HepG2 (cell line): Measurements from ENCODE around the gene SMIM41. TPM values are rescaled to one million over a fixed set of nuclear protein-coding genes. Genes with fewer than 3 reads are reported as not detected.

ENCODE experiments used
- ATAC-seq: fragments of 200-7000 bp; cut with Tn5 transposase; 3 replicates; pipeline ENCODE4 v1.9.1; 2020; ENCODE audit warnings: mild to moderate bottlenecking, moderate library complexity
- BruUV-seq: library from RNA; stranded (reverse); fragments of 400-500 nt; replicated peaks from 2 replicates; lab custom pipeline; 2021; lab: Mats Ljungman, UMichigan
- CTCF ChIA-PET: fragments of 300-600 bp; formaldehyde crosslinking; extraction: SDS; loops from one replicate; lab custom pipeline; 2021; ENCODE audit warnings: low total read pairs, inconsistent platforms, low intra/inter-chr PET ratio; lab: Yijun Ruan, JAX
- POLR2A ChIA-PET: fragments of 350-600 bp; sonication (Branson Sonifier 250); formaldehyde crosslinking; loops from one replicate; lab custom pipeline; 2020; ENCODE audit warnings: antibody characterized with exemption, inconsistent platforms; lab: Yijun Ruan, JAX
- DNase-seq: peaks from one replicate; pipeline ENCODE4 v3.0.0-alpha.2; 2015; ENCODE audit warnings: low spot score
- FAIRE-seq: peaks from 3 replicates; lab custom pipeline; 2011; peaks lifted over from hg19 to GRCh38; lab: Jason Lieb, UNC
- H2AFZ ChIP-seq: one replicate; pipeline ENCODE4 v1.6.1; 2011; ENCODE audit warnings: low read length, inconsistent platforms
- H3K27ac ChIP-seq: fragments of 300-600 bp; 3 replicates; pipeline ENCODE4 v1.8.0; 2011; ENCODE audit warnings: mixed run types, mild to moderate bottlenecking, mixed read lengths, low read length, inconsistent platforms; ENCODE audit not compliant: insufficient read depth; ENCODE audit errors: extremely low read length
- H3K27me3 ChIP-seq, 2 experiments: fragments of 200-600 bp in 1 of 2; 2 replicates in 1 of 2; 3 replicates in 1 of 2; pipeline versions ENCODE4 v1.6.0 to v1.8.0; 2011; ENCODE audit warnings: low read length in 2 of 2, mild to moderate bottlenecking in 2 of 2, moderate library complexity in 2 of 2, inconsistent platforms in 1 of 2; ENCODE audit not compliant: insufficient read depth in 2 of 2, control insufficient read depth in 1 of 2
- H3K36me3 ChIP-seq, 2 experiments: fragments of 200-600 bp in 1 of 2; replicated peaks in 1 of 2; 2 replicates in 1 of 2; 3 replicates in 1 of 2; pipeline versions ENCODE4 v1.5.1 to v1.8.0; 2011; ENCODE audit warnings: low read length in 2 of 2, inconsistent platforms in 1 of 2; ENCODE audit not compliant: insufficient read depth in 2 of 2, control insufficient read depth in 1 of 2
- H3K4me1 ChIP-seq: 2 replicates; pipeline ENCODE4 v1.5.1; 2012; ENCODE audit warnings: low read length, inconsistent platforms; ENCODE audit not compliant: insufficient read depth
- H3K4me2 ChIP-seq: 2 replicates; pipeline ENCODE4 v1.6.0; 2011; ENCODE audit warnings: low read depth, low read length, inconsistent platforms
- H3K4me3 ChIP-seq, 3 experiments: fragments of 200-600 bp in 1 of 3; sonication (generic), shearing (Covaris generic) in 1 of 3; replicated peaks in 1 of 3; 2 replicates each; pipeline ENCODE4 v1.5.1; 2011 to 2016; ENCODE audit warnings: low read length in 3 of 3, inconsistent platforms in 2 of 3, low read depth in 2 of 3, mild to moderate bottlenecking in 2 of 3, control low read depth in 1 of 3, mixed read lengths in 1 of 3; ENCODE audit not compliant: insufficient read depth in 1 of 3
- H3K79me2 ChIP-seq: one replicate; pipeline ENCODE4 v1.6.1; 2011; ENCODE audit warnings: low read length, inconsistent platforms; ENCODE audit not compliant: insufficient read depth
- H3K9ac ChIP-seq: 2 replicates; pipeline ENCODE4 v1.6.0; 2011; ENCODE audit warnings: mild to moderate bottlenecking, low read depth, low read length, inconsistent platforms; ENCODE audit not compliant: insufficient read depth
- H3K9me3 ChIP-seq: 2 replicates; pipeline ENCODE4 v1.5.1; 2012; ENCODE audit warnings: mild to moderate bottlenecking, low read length
- H4K20me1 ChIP-seq: 2 replicates; pipeline ENCODE4 v1.6.0; 2011; ENCODE audit warnings: inconsistent platforms, mild to moderate bottlenecking, low read length, moderate library complexity; ENCODE audit not compliant: insufficient read depth
- ARID5B ChIP-seq: IDR thresholded peaks from 2 replicates; pipeline ENCODE4 v1.4.0; 2020; ENCODE audit warnings: mild to moderate bottlenecking, missing genetic modification reagents
- ATF7-NPFF ChIP-seq: sonication (generic); formaldehyde crosslinking; IDR thresholded peaks from 2 replicates; pipeline ENCODE4 v1.8.1; 2023; ENCODE audit warnings: mild to moderate bottlenecking, low read depth, missing genetic modification reagents, moderate library complexity
- DRAP1 ChIP-seq: IDR thresholded peaks from 2 replicates; pipeline ENCODE4 v1.6.1; 2016; ENCODE audit warnings: missing genetic modification reagents, missing compliant biosample characterization
- FOXP1 ChIP-seq, 2 experiments: fragments of 450-650 bp in 1 of 2; IDR thresholded peaks; 2 replicates each; pipeline ENCODE4 v1.6.1; 2017 to 2018; ENCODE audit warnings: antibody characterized with exemption in 1 of 2
- GABPA ChIP-seq, 2 experiments: IDR thresholded peaks; 2 replicates each; pipeline ENCODE4 v1.6.1; 2011 to 2016; ENCODE audit warnings: low read depth in 2 of 2, low read length in 1 of 2, missing biosample characterization in 1 of 2, missing genetic modification characterization in 1 of 2
- HNF1A ChIP-seq, 2 experiments: sonication (generic) in 1 of 2; formaldehyde crosslinking in 1 of 2; IDR thresholded peaks; 2 replicates each; pipeline versions ENCODE4 v1.4.0 to v1.6.1; 2016 to 2020; ENCODE audit warnings: borderline replicate concordance in 1 of 2, low read depth in 1 of 2, mild to moderate bottlenecking in 1 of 2, missing genetic modification reagents in 1 of 2
- ONECUT2 ChIP-seq: sonication (generic); formaldehyde crosslinking; IDR thresholded peaks from 2 replicates; pipeline ENCODE4 v1.4.0; 2020; ENCODE audit warnings: missing genetic modification reagents
- PHF21A ChIP-seq: sonication (generic); formaldehyde crosslinking; IDR thresholded peaks from 2 replicates; pipeline ENCODE4 v1.5.0; 2020; ENCODE audit warnings: mild to moderate bottlenecking, missing genetic modification reagents
- RFX5 ChIP-seq: IDR thresholded peaks from 2 replicates; pipeline ENCODE4 v1.6.1; 2011; ENCODE audit warnings: low read depth, low read length, improper control_type of control experiment
- SMARCC2 ChIP-seq: fragments of 450-650 bp; IDR thresholded peaks from 2 replicates; pipeline ENCODE4 v1.6.1; 2017; ENCODE audit warnings: antibody characterized with exemption, mild to moderate bottlenecking
- SMC3 ChIP-seq: IDR thresholded peaks from 2 replicates; pipeline ENCODE4 v1.6.1; 2011; ENCODE audit warnings: low read length, improper control_type of control experiment
- SRSF1 ChIP-seq: fragments of 200-400 bp; formaldehyde crosslinking; optimal IDR thresholded peaks from 2 replicates; pipeline ENCODE3; 2017; ENCODE audit warnings: mild to moderate bottlenecking, low read depth, low read length, moderate library complexity
- ZBTB7B ChIP-seq: sonication (generic); formaldehyde crosslinking; IDR thresholded peaks from 2 replicates; pipeline ENCODE4 v1.4.0; 2020; ENCODE audit warnings: missing genetic modification reagents
- ZNF543 ChIP-seq: sonication (generic); formaldehyde crosslinking; IDR thresholded peaks from 2 replicates; pipeline ENCODE4 v1.4.0; 2020; ENCODE audit warnings: mild to moderate bottlenecking, missing genetic modification reagents
- ZNF572 ChIP-seq: sonication (generic); formaldehyde crosslinking; IDR thresholded peaks from 2 replicates; pipeline ENCODE4 v1.5.1; 2020; ENCODE audit warnings: mild to moderate bottlenecking, missing genetic modification reagents
- WGBS: methylation state at CpG from one replicate; pipeline ENCODE4 v1.1.6; 2017; ENCODE audit warnings: low lambda C conversion rate; 5-methylcytosine and 5-hydroxymethylcytosine counted together
- in situ Hi-C: cut with HindIII; loops from 2 replicates; pipeline ENCODE4 v1.10.0; 2017; ENCODE audit warnings: low pct_unique_long_range_greater_than_20kb; ENCODE audit not compliant: extremely low pct_ligation_motif_present
- intact Hi-C: fragments of 100-400 bp; cut with micrococcal nuclease; formaldehyde crosslinking; loops from one replicate; pipeline ENCODE4 v1.10.0; 2022; ENCODE audit not compliant: unreplicated experiment
- polyA plus RNA-seq, 8 experiments: library from polyadenylated mRNA; depleted of rRNA in 3 of 8; stranded (reverse) in 7 of 8; unstranded in 1 of 8; fragments of >200 nt; fragmentation: Illumina TruSeq in 4 of 8; extraction: Trizol in 4 of 8; gene quantifications; 2 replicates each; pipeline versions ENCODE4 v1.2.1 to v1.2.3, GENCODE V29; 2011 to 2016; ENCODE audit warnings: low read depth in 4 of 8, missing spikeins in 1 of 8, mixed read lengths in 1 of 8; ENCODE audit not compliant: insufficient read depth in 1 of 8
- total RNA-seq, 5 experiments: library from RNA; depleted of rRNA; stranded (reverse); fragments of >200 nt; fragmentation: Illumina TruSeq; extraction: Trizol; gene quantifications; 2 replicates each; pipeline ENCODE4 v1.2.3, GENCODE V29; 2016; ENCODE audit warnings: low read depth in 1 of 5

Gene SMIM41
- total and polyA plus RNA-seq, 2 of the 13 experiments (the other 11 are each of a cell fraction or from before 2014, with no cell fraction given): not detected

- peak overlapping the region; percentile 85 for H3K4me2 ChIP-seq
- WGBS: 5% methylated on average over 11 of the region's 48 CpGs
- ATAC-seq: peak; percentile 96
- peak overlapping the region; percentile 31 to 51 (median 37); a peak in 5 of 6 replicates for H3K4me3 ChIP-seq
- POLR2A ChIA-PET: interaction anchor here (0.5 to 2.4 kb wide), 17 partner anchors 9 to 1237 kb away, joined by 3 to 34 read pairs (median 4); partner anchors contain the start of genes ATG101, KRT18 and NR4A1
- peak overlapping the region; percentile 64; the same call in 1 of the 2 replicates for H3K9ac ChIP-seq
- no TSS peak for BruUV-seq
- no peaks in the 10 kb centered on the region for H3K79me2 ChIP-seq
- intact Hi-C loops: no loop called here
- H4K20me1 ChIP-seq: no peaks in the 10 kb centered on the region
- DNase-seq: peak; percentile 90
- CTCF ChIA-PET: no interaction called here
- in situ Hi-C loops: no loop called here
- H3K4me1 ChIP-seq: peaks cover 35% of the 10 kb centered on the region
- no peaks in the 10 kb centered on the region for H3K36me3 ChIP-seq
- FAIRE-seq: peak; percentile 89
- H3K27me3 ChIP-seq: peaks cover 3 to 40% of the 10 kb centered on the region in 2 experiments; a peak in 4 of 5 replicates
- H2AFZ ChIP-seq: peak overlapping the region; percentile 20
- H3K9me3 ChIP-seq: no peaks in the 10 kb centered on the region
- H3K27ac ChIP-seq: no peak overlapping the region
- no peak for TF ChIP-seq HNF1A (IDR thresholded peaks at IDR 0.05; ENCODE audit: low read depth)
- TF ChIP-seq HNF1A (CRISPR knock-in tag; IDR thresholded peaks at IDR 0.05; ENCODE audit: borderline replicate concordance): no peak
- TF ChIP-seq SMC3: no peak
- peak; percentile 81 for TF ChIP-seq PHF21A (CRISPR knock-in tag)
- TF ChIP-seq GABPA (IDR thresholded peaks at IDR 0.05; ENCODE audit: low read depth, low read length): peak; percentile 30; the same call in 1 of the 2 replicates
- peak; percentile 58; the same call in 1 of the 2 replicates for TF ChIP-seq GABPA (CRISPR knock-in tag; IDR thresholded peaks at IDR 0.05; ENCODE audit: low read depth)
- TF ChIP-seq ONECUT2 (CRISPR knock-in tag): 0 out of 2 replicates have a peak, but pooled peaks have one; percentile 15
- TF ChIP-seq ATF7-NPFF: 0 out of 2 replicates have a peak, but pooled peaks have one; percentile 30
- peak; percentile 68; the same call in 1 of the 2 replicates for TF ChIP-seq RFX5
- no peak for TF ChIP-seq DRAP1
- TF ChIP-seq SRSF1: no peak
- no peak for TF ChIP-seq ZNF572 (CRISPR knock-in tag)
- peak; percentile 65 for TF ChIP-seq ARID5B (CRISPR knock-in tag)
- TF ChIP-seq SMARCC2: no peak
- TF ChIP-seq FOXP1 (IDR thresholded peaks at IDR 0.05): no peak
- TF ChIP-seq FOXP1 (CRISPR knock-in tag; IDR thresholded peaks at IDR 0.05): no peak
- peak; percentile 77; the same call in 1 of the 2 replicates for TF ChIP-seq ZBTB7B (CRISPR knock-in tag)
- peak; percentile 64; the same call in 1 of the 2 replicates for TF ChIP-seq ZNF543 (CRISPR knock-in tag)
These were observed 46.6 kb upstream of the SMIM41 start for GRCh38 chr12:52032804-52033445.
